Esophagus squamous epithelium (tissue), 5 donors: ENCODE data around the gene SLC22A3. TPM values are rescaled to one million over a fixed set of nuclear protein-coding genes. Genes with fewer than 3 reads are reported as not detected.

ENCODE experiments used
- DNase-seq: peaks from one replicate; lab custom pipeline; 2025; lab: John Stamatoyannopoulos, UW
- H3K27ac ChIP-seq, 4 donors: fragments of 200-600 bp; sonication (generic); one replicate each; pipeline ENCODE4 v1.5.1; 2016 to 2019; ENCODE audit warnings: mild to moderate bottlenecking in 1 of 4
- H3K27me3 ChIP-seq, 4 donors: fragments of 200-600 bp; sonication (generic); 1 replicate in 3 of 4; 2 replicates in 1 of 4; pipeline versions ENCODE4 v1.5.1 to v1.6.0; 2017 to 2021; ENCODE audit warnings: antibody characterized with exemption in 1 of 4
- H3K36me3 ChIP-seq, 3 donors: fragments of 200-600 bp; sonication (generic); one replicate each; pipeline ENCODE4 v1.5.1; 2016 to 2019
- H3K4me1 ChIP-seq, 3 donors: fragments of 200-600 bp; sonication (generic); one replicate each; pipeline ENCODE4 v1.5.1; 2017 to 2019
- H3K4me3 ChIP-seq, 4 donors: fragments of 200-600 bp; sonication (generic); 1 replicate in 3 of 4; 2 replicates in 1 of 4; pipeline ENCODE4 v1.5.1; 2016 to 2019; ENCODE audit warnings: mild to moderate bottlenecking in 2 of 4, moderate library complexity in 1 of 4
- H3K9me3 ChIP-seq, 3 donors: fragments of 200-600 bp; sonication (generic); one replicate each; pipeline ENCODE4 v1.5.1; 2016 to 2019
- POLR2A ChIP-seq, 4 donors: fragments of 450-650 bp; IDR thresholded peaks; one replicate each; pipeline ENCODE4 v1.6.1; 2017; ENCODE audit warnings: antibody characterized with exemption in 4 of 4, mild to moderate bottlenecking in 4 of 4, moderate library complexity in 3 of 4
- whole genome bisulfite sequencing, 2 donors: methylation state at CpG; one replicate each; pipeline ENCODE4 v1.1.5; 2018; 5-methylcytosine and 5-hydroxymethylcytosine counted together
- intact Hi-C: fragments of 100-400 bp; cut with DNase I; formaldehyde crosslinking; loops from one replicate; pipeline ENCODE4 v1.15.0; 2022
- total RNA-seq, 4 donors: library from RNA; depleted of rRNA; stranded (reverse); fragments of >200 nt; gene quantifications; one replicate each; pipeline ENCODE4 v1.1.0, GENCODE V29; 2016
- TF ChIP-seq, protein P1 (sequence below), 6 experiments: fragments of 450-650 bp in 4 of 6; fragments of 200-600 bp in 2 of 6; sonication (generic) in 2 of 6; IDR thresholded peaks; one replicate each; pipeline ENCODE4 v1.5.1; 2016 to 2019; ENCODE audit warnings: antibody characterized with exemption in 6 of 6, mild to moderate bottlenecking in 4 of 6, moderate library complexity in 4 of 6
- donor health status: DM: yes; HTN: yes; CAD: no.

SLC22A3 gene
- total RNA-seq, 4 donors from 2014 or later = 5.5 to 14.2 (median 12.0) TPM

DNA sequence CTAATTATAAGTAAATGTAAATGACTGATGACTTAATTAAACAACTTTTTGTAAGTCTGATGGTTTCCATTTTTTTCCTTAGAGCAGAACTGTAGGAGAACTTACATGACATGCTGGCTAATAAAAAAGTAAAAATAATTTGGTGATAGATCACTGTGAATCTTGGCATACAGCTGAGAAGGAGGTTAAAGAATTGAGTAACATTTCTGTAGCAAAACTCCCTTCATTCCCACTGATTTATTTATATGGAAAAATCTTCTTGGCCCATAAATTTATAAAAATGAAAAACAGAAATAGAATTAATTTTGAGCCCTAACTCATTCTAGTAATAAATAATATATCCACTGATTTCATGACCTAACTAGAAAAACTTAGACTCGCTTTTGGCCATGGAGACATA is 48.1 kb downstream of the SLC22A3 start:
- intact Hi-C loops = no loop called here
- Histone ChIP-seq H3K9me3 (no peaks in the 10 kb centered on the region), H3K36me3 (no peaks in the 10 kb centered on the region), H3K4me3 (no peak overlapping the region), H3K4me1 (peaks cover 4 to 45% (median 10%) of the 10 kb centered on the region in 3 donors), H3K27ac (no peak overlapping the region), H3K27me3 (no peaks in the 10 kb centered on the region)
- WGBS, 2 donors = 85 to 100% methylated on average over 1 of the region's 1 CpG
- TF ChIP-seq, protein P1, sequence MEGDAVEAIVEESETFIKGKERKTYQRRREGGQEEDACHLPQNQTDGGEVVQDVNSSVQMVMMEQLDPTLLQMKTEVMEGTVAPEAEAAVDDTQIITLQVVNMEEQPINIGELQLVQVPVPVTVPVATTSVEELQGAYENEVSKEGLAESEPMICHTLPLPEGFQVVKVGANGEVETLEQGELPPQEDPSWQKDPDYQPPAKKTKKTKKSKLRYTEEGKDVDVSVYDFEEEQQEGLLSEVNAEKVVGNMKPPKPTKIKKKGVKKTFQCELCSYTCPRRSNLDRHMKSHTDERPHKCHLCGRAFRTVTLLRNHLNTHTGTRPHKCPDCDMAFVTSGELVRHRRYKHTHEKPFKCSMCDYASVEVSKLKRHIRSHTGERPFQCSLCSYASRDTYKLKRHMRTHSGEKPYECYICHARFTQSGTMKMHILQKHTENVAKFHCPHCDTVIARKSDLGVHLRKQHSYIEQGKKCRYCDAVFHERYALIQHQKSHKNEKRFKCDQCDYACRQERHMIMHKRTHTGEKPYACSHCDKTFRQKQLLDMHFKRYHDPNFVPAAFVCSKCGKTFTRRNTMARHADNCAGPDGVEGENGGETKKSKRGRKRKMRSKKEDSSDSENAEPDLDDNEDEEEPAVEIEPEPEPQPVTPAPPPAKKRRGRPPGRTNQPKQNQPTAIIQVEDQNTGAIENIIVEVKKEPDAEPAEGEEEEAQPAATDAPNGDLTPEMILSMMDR (IDR thresholded peaks at IDR 0.05) = no peak
- no peak for TF ChIP-seq POLR2A (IDR thresholded peaks at IDR 0.05)
- DNase-seq = no peak

DNA sequence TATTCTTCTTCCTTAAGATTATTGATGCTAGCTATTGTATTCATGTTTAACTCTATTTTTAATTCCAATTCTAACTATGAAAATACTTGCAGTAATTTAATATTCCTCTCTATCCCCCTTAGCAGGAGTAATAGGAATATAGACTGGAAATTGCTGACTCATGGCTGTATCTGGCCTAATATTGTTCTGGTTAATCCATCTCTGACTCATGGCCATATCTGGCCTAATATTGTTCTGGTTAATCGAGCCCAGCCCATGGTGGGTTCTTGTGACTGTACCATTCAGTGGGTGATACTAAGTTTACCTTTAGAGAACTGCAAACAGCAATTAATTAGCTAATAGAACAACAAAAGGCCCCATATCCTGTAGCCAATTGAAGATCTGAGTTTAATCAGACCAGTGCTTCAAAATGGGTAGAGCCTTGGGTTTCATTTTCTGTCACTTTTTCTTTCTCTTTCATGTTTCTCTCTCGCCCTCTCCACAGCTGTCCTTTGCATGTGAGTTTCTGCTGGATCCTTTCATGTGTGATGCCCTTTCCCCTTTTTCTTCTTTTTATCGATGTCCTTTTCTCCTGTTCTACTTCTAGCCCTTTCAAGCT is 50.6 kb downstream of the SLC22A3 start:
- H3K27ac ChIP-seq = peak overlapping the region in 2 of 4 donors; percentile 1 to 19

DNA sequence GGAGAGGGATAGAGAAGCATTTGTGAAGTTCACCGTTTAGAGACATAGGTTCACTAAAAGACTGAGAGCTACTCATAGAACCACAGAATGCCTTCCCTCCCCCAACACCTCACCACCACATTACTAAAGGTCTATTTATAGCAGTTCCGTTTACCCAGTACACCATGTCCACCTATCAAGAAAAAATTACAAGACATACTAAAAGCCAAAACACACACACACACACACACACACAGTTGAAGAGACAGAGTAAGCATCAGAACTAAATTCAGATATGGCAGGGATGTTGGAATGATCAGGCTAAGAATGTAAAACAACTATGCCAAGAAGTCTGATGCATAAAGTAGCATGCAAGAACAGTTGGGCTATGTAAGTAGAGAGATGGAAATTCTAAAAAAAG is 52.3 kb downstream of the SLC22A3 start:
- intact Hi-C loops = no loop called here
- Histone ChIP-seq H3K4me1 (peaks cover 0 to 13% (median 0%) of the 10 kb centered on the region in 3 donors), H3K27ac (peak overlapping the region in 3 of 4 donors; percentile 41 to 46 (median 42)), H3K9me3 (no peaks in the 10 kb centered on the region), H3K36me3 (no peaks in the 10 kb centered on the region), H3K27me3 (no peaks in the 10 kb centered on the region), H3K4me3 (no peak overlapping the region)
- TF ChIP-seq POLR2A (IDR thresholded peaks at IDR 0.05) = no peak
- TF ChIP-seq, protein P1 (IDR thresholded peaks at IDR 0.05) = no peak
- no peak for DNase-seq
- WGBS, 2 donors = 60 to 75% methylated on average over 2 of the region's 2 CpGs

More for the DNA sequence above, 50.6 kb downstream of the SLC22A3 start:
- H3K4me1 ChIP-seq = peaks cover 0 to 28% (median 4%) of the 10 kb centered on the region in 3 donors
- intact Hi-C loops = no loop called here
- no peaks in the 10 kb centered on the region for H3K27me3 ChIP-seq
- WGBS, 2 donors = 42 to 59% methylated on average over 3 of the region's 3 CpGs
- no peaks in the 10 kb centered on the region for H3K36me3 ChIP-seq
- TF ChIP-seq POLR2A (IDR thresholded peaks at IDR 0.05) = no peak
- TF ChIP-seq, protein P1 (IDR thresholded peaks at IDR 0.05) = no peak
- no peaks in the 10 kb centered on the region for H3K9me3 ChIP-seq
- DNase-seq = no peak
- no peak overlapping the region for H3K4me3 ChIP-seq

DNA sequence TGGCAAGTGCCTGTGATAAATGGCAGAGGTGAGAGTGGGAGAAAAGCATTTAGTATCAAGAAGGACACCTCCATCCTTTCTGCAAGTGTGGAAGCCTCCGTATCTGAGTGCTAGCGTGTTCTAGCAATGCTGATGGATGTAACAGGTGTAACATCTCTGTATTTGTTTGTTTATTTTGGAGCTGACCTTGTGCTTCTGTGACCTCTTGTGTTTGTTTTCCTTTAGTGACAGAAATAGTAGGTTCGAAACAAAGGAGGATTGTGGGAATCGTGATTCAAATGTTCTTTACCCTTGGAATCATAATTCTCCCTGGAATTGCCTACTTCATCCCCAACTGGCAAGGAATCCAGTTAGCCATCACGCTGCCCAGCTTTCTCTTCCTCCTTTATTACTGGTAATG is 60.4 kb downstream of the SLC22A3 start:
- peaks cover 0 to 4% (median 0%) of the 10 kb centered on the region in 3 donors for H3K36me3 ChIP-seq
- DNase-seq = no peak
- intact Hi-C loops = no loop called here
- H3K27ac ChIP-seq = no peak overlapping the region
- H3K9me3 ChIP-seq = no peaks in the 10 kb centered on the region
- H3K27me3 ChIP-seq = no peaks in the 10 kb centered on the region
- TF ChIP-seq POLR2A (IDR thresholded peaks at IDR 0.05) = no peak
- TF ChIP-seq, protein P1 (IDR thresholded peaks at IDR 0.05) = no peak
- no peak overlapping the region for H3K4me3 ChIP-seq
- H3K4me1 ChIP-seq = no peaks in the 10 kb centered on the region
- 61 to 75% methylated on average over 5 of the region's 5 CpGs for WGBS, 2 donors

DNA sequence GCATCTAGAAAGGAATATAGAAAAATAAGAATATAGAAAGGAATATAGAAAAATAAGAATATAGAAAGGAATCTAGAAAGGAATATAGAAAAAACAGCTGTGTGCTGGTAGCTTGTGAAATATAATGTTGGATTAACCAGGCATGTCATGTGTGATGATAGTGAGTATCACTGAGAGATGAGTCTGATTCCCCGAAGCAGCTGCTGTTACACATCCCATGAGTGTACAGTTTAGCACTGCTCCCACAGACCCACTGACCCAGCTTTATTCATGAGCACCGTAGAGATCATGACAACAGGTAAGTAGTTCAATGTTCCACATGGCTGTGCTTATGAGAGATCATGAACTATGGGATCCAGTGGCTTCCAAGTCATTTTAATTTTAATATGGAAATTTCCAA is 64.8 kb downstream of the SLC22A3 start:
- WGBS, 2 donors = 71 to 94% methylated on average over 2 of the region's 2 CpGs
- intact Hi-C loops = no loop called here
- Histone ChIP-seq H3K4me3 (no peak overlapping the region), H3K27ac (no peak overlapping the region), H3K9me3 (no peaks in the 10 kb centered on the region), H3K36me3 (peaks cover 0 to 17% (median 0%) of the 10 kb centered on the region in 3 donors), H3K27me3 (no peaks in the 10 kb centered on the region), H3K4me1 (no peaks in the 10 kb centered on the region)
- no peak for TF ChIP-seq POLR2A (IDR thresholded peaks at IDR 0.05)
- TF ChIP-seq, protein P1 (IDR thresholded peaks at IDR 0.05) = no peak
- no peak for DNase-seq
